H1 (cell line): ENCODE results near the gene PIF1. TPM values are rescaled to one million over a fixed set of nuclear protein-coding genes. Genes with fewer than 3 reads are reported as not detected.
A peak's percentile ranks its signal among the peaks of the same experiment; 100 is the strongest.

Experiments
- CTCF ChIA-PET: fragments of 300-600 bp; sonication (Branson Sonifier 250); formaldehyde crosslinking; loops from one replicate; lab custom pipeline; 2021; ENCODE audit not compliant: partially characterized antibody; lab: Charles Lee
- POLR2A ChIA-PET: fragments of 300-600 bp; sonication (Branson Sonifier 250); formaldehyde crosslinking; loops from one replicate; lab custom pipeline; 2021; ENCODE audit warnings: inconsistent platforms; ENCODE audit not compliant: partially characterized antibody; lab: Charles Lee
- DNase-seq, 2 experiments: peaks; one replicate each; pipeline versions ENCODE4 v3.0.0 to v3.0.0-alpha.2; 2010 to 2022; ENCODE audit warnings: low spot score in 2 of 2, low read depth in 1 of 2, mixed read lengths in 1 of 2
- FAIRE-seq: peaks from 2 replicates; lab custom pipeline; 2011; peaks lifted over from hg19 to GRCh38; lab: Jason Lieb, UNC
- H2AFZ ChIP-seq: 2 replicates; pipeline ENCODE4 v1.8.1; 2012; ENCODE audit warnings: low read length, inconsistent platforms
- H2AK5ac ChIP-seq: 2 replicates; pipeline ENCODE4 v1.6.1; 2013; ENCODE audit warnings: low read depth, low read length
- H2BK120ac ChIP-seq: replicated peaks from 2 replicates; pipeline ENCODE3; 2013; ENCODE audit warnings: low read depth, low read length, inconsistent platforms
- H2BK12ac ChIP-seq: 2 replicates; pipeline ENCODE4 v1.6.1; 2013; ENCODE audit warnings: low read depth, low read length
- H2BK15ac ChIP-seq: 2 replicates; pipeline ENCODE4 v1.6.1; 2013; ENCODE audit warnings: low read length
- H2BK20ac ChIP-seq: 2 replicates; pipeline ENCODE4 v1.6.1; 2013; ENCODE audit warnings: low read length
- H2BK5ac ChIP-seq: 2 replicates; pipeline ENCODE4 v1.6.1; 2013; ENCODE audit warnings: low read depth, low read length
- H3K14ac ChIP-seq: 2 replicates; pipeline ENCODE4 v1.6.1; 2013; ENCODE audit warnings: inconsistent platforms; ENCODE audit not compliant: insufficient read length
- H3K18ac ChIP-seq: 2 replicates; pipeline ENCODE4 v1.6.1; 2013; ENCODE audit warnings: low read length; ENCODE audit errors: extremely low read depth
- H3K23ac ChIP-seq: 2 replicates; pipeline ENCODE4 v1.6.1; 2013; ENCODE audit warnings: inconsistent platforms; ENCODE audit not compliant: insufficient read length
- H3K23me2 ChIP-seq: 2 replicates; pipeline ENCODE4 v1.6.1; 2013; ENCODE audit warnings: low read depth, low read length
- H3K27ac ChIP-seq: 2 replicates; pipeline ENCODE4 v1.6.1; 2011; ENCODE audit warnings: low read depth, low read length, inconsistent platforms
- H3K27me3 ChIP-seq, 4 experiments: replicated peaks in 1 of 4; 1 replicate in 1 of 4; 2 replicates in 3 of 4; pipeline versions ENCODE4 v1.6.1 to v1.8.1; 2011 to 2013; ENCODE audit warnings: low read length in 3 of 4, mild to moderate bottlenecking in 3 of 4, inconsistent platforms in 2 of 4, mixed read lengths in 2 of 4, moderate library complexity in 1 of 4; ENCODE audit not compliant: control insufficient read depth in 3 of 4, insufficient read depth in 3 of 4; ENCODE audit errors: extremely low read depth in 1 of 4
- H3K36me3 ChIP-seq, 4 experiments: 2 replicates each; pipeline versions ENCODE4 v1.6.1 to v1.8.1; 2011 to 2013; ENCODE audit warnings: mild to moderate bottlenecking in 4 of 4, low read length in 3 of 4, moderate library complexity in 2 of 4, control low read depth in 1 of 4, inconsistent platforms in 1 of 4; ENCODE audit not compliant: insufficient read depth in 4 of 4, control insufficient read depth in 2 of 4
- H3K4ac ChIP-seq: replicated peaks from 2 replicates; pipeline ENCODE3; 2013; ENCODE audit warnings: low read length, low read depth, mixed read lengths, inconsistent platforms; ENCODE audit not compliant: insufficient read length
- H3K4me1 ChIP-seq, 4 experiments: replicated peaks in 1 of 4; 1 replicate in 1 of 4; 2 replicates in 3 of 4; pipeline versions ENCODE4 v1.6.1 to v1.8.1; 2011 to 2013; ENCODE audit warnings: low read length in 3 of 4, inconsistent platforms in 2 of 4, mixed read lengths in 1 of 4; ENCODE audit not compliant: insufficient read depth in 4 of 4, control insufficient read depth in 3 of 4
- H3K4me2 ChIP-seq, 2 experiments: 2 replicates each; pipeline versions ENCODE4 v1.6.1 to v1.8.1; 2011 to 2013; ENCODE audit warnings: low read depth in 2 of 2, low read length in 2 of 2, control low read depth in 1 of 2, inconsistent platforms in 1 of 2, mild to moderate bottlenecking in 1 of 2; ENCODE audit not compliant: insufficient read depth in 1 of 2
- H3K4me3 ChIP-seq, 4 experiments: fragments of 200-600, 300-600 bp in 1 of 4; sonication (generic), shearing (Covaris generic), sonication (Bioruptor Twin) in 1 of 4; 2 replicates each; pipeline versions ENCODE4 v1.5.1 to v1.8.1; 2011 to 2016; ENCODE audit warnings: low read length in 4 of 4, low read depth in 3 of 4, control low read depth in 2 of 4, inconsistent platforms in 2 of 4, mild to moderate bottlenecking in 2 of 4, mixed read lengths in 1 of 4, moderate library complexity in 1 of 4; ENCODE audit not compliant: insufficient read depth in 2 of 4; ENCODE audit errors: extremely low read depth in 1 of 4
- H3K56ac ChIP-seq: replicated peaks from 2 replicates; pipeline ENCODE3; 2013; ENCODE audit warnings: low read depth, mild to moderate bottlenecking, mixed read lengths, low read length, inconsistent platforms; ENCODE audit not compliant: insufficient read length
- H3K79me1 ChIP-seq: 2 replicates; pipeline ENCODE4 v1.6.1; 2013; ENCODE audit warnings: low read depth, low read length, control low read depth
- H3K79me2 ChIP-seq, 2 experiments: 2 replicates each; pipeline versions ENCODE4 v1.6.1 to v1.8.1; 2012 to 2013; ENCODE audit warnings: low read length in 2 of 2, mild to moderate bottlenecking in 2 of 2, inconsistent platforms in 1 of 2; ENCODE audit not compliant: insufficient read depth in 2 of 2, control insufficient read depth in 1 of 2
- H3K9ac ChIP-seq, 4 experiments: replicated peaks in 1 of 4; 1 replicate in 1 of 4; 2 replicates in 3 of 4; pipeline versions ENCODE4 v1.6.1 to v1.8.1; 2011 to 2013; ENCODE audit warnings: low read depth in 3 of 4, low read length in 3 of 4, control low read depth in 2 of 4, mild to moderate bottlenecking in 2 of 4, moderate library complexity in 2 of 4, inconsistent platforms in 1 of 4; ENCODE audit errors: extremely low read depth in 1 of 4
- H3K9me3 ChIP-seq, 2 experiments: 2 replicates each; pipeline versions ENCODE4 v1.6.1 to v1.8.1; 2012 to 2013; ENCODE audit warnings: mild to moderate bottlenecking in 2 of 2, moderate library complexity in 2 of 2, control low read depth in 1 of 2, inconsistent platforms in 1 of 2, low read depth in 1 of 2, low read length in 1 of 2, mixed read lengths in 1 of 2; ENCODE audit not compliant: insufficient read depth in 2 of 2
- H4K20me1 ChIP-seq, 2 experiments: replicated peaks in 1 of 2; 2 replicates each; pipeline versions ENCODE3 to v1.8.1; 2011 to 2013; ENCODE audit warnings: inconsistent platforms in 2 of 2, low read length in 2 of 2, mild to moderate bottlenecking in 1 of 2; ENCODE audit not compliant: insufficient read depth in 2 of 2, control insufficient read depth in 1 of 2
- H4K5ac ChIP-seq: 2 replicates; pipeline ENCODE4 v1.6.1; 2013; ENCODE audit warnings: low read length, low read depth, mixed read lengths, inconsistent platforms; ENCODE audit not compliant: insufficient read length
- H4K8ac ChIP-seq: 2 replicates; pipeline ENCODE4 v1.8.0; 2013; ENCODE audit warnings: mild to moderate bottlenecking, moderate library complexity, low read length, inconsistent platforms; ENCODE audit not compliant: insufficient read depth; ENCODE audit errors: extremely low read depth
- H4K91ac ChIP-seq: replicated peaks from 2 replicates; pipeline ENCODE3; 2013; ENCODE audit warnings: low read length, mixed read lengths, inconsistent platforms; ENCODE audit not compliant: insufficient read length
- EP300 ChIP-seq, 2 experiments: IDR thresholded peaks; 1 replicate in 1 of 2; 2 replicates in 1 of 2; pipeline ENCODE4 v1.6.1; 2011 to 2012; ENCODE audit warnings: low read depth in 2 of 2, low read length in 2 of 2, mild to moderate bottlenecking in 2 of 2, borderline replicate concordance in 1 of 2, inconsistent platforms in 1 of 2, moderate library complexity in 1 of 2
- TAF7 ChIP-seq: optimal IDR thresholded peaks from 2 replicates; pipeline ENCODE3; 2011; ENCODE audit warnings: low read depth, mild to moderate bottlenecking, inconsistent platforms, low read length, moderate library complexity, borderline replicate concordance
- WGBS, 2 experiments: shearing (Covaris generic) in 1 of 2; methylation state at CpG; one replicate each; pipeline versions ENCODE4 v1.1.6 to v1.1.7; 2013 to 2015; ENCODE audit warnings: low lambda C conversion rate in 2 of 2, mixed read lengths in 2 of 2, inconsistent platforms in 1 of 2, low coverage in 1 of 2, missing lambda C conversion rate in 1 of 2; ENCODE audit not compliant: insufficient replicate concordance in 2 of 2, insufficient coverage in 1 of 2, insufficient read length in 1 of 2; ENCODE audit errors: extremely low coverage in 1 of 2, missing lambda C conversion rate in 1 of 2; 5-methylcytosine and 5-hydroxymethylcytosine counted together
- polyA plus RNA-seq, 7 experiments: library from polyadenylated mRNA; depleted of rRNA in 3 of 7; stranded (reverse) in 5 of 7; unstranded in 2 of 7; fragments of >200 nt in 5 of 7; fragments of 200-250 nt in 2 of 7; gene quantifications; 1 replicate in 5 of 7; 2 replicates in 1 of 7; 4 replicates in 1 of 7; pipeline versions ENCODE4 v1.2.1 to v1.2.3, GENCODE V29; 2011 to 2013; ENCODE audit warnings: missing spikeins in 2 of 7, mixed read lengths in 2 of 7
- total RNA-seq: library from RNA; stranded (reverse); fragmentation: NEBNext Ultra II Directional; extraction: Animal tissue kit (Norgen Biotek cat#: 25700); gene quantifications from 2 replicates; pipeline ENCODE4 v1.2.1, GENCODE V29; 2021

PIF1 gene
- total and polyA plus RNA-seq, 2 of the 8 experiments (the other 6 are each of a cell fraction or from before 2014, with no cell fraction given), result 73.3 to 138 TPM

DNA sequence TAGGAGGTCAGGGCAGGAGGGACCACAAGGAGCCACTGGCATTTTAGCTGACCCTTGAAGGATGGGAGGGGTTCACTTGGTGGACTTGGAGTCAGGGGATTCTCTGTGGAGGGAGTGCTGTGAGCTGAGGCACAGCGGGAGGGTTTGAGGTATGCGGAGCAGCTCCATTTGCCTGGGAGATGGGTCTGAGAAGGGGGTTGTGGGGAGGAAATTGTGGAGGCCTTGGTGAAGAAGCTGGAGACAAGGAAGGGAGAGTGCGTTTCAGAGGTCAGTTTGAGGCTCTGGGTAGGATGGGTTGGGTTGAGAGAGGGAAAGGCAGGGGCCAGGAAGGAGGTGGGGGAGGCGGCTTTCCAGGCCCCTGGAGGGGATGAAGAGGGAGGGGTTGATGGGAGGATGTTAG, 36.5 kb upstream of the PIF1 start:
- Histone ChIP-seq H3K9ac (no peak overlapping the region; a peak in 1 of 7 replicates), H4K5ac (no peak overlapping the region), H2BK15ac (no peak overlapping the region), H3K4ac (peak overlapping the region; percentile 10), H3K23me2 (no peaks in the 10 kb centered on the region), H3K9me3 (no peaks in the 10 kb centered on the region), H3K4me1 (peaks cover 5 to 30% (median 19%) of the 10 kb centered on the region in 4 experiments), H4K8ac (no peak overlapping the region), H3K27ac (0 out of 2 replicates have a peak overlapping the region, but pooled peaks have one; percentile 21), H3K36me3 (peaks cover 9 to 18% (median 16%) of the 10 kb centered on the region in 4 experiments; a peak in 6 of 8 replicates), H3K56ac (no peak overlapping the region), H2BK20ac (no peak overlapping the region; the same call in 1 of the 2 replicates), H3K23ac (no peak overlapping the region), H2BK120ac (no peak overlapping the region), H3K27me3 (no peaks in the 10 kb centered on the region), H3K14ac (no peak overlapping the region), H3K79me1 (peaks cover 21% of the 10 kb centered on the region), H2BK12ac (no peak overlapping the region), H3K4me3 (no peak overlapping the region; a peak in 1 of 8 replicates), H3K18ac (peak overlapping the region; percentile 22; the same call in 1 of the 2 replicates), H4K91ac (no peak overlapping the region), H3K4me2 (peak overlapping the region in 1 of 2 experiments; percentile 36; a peak in 3 of 4 replicates), H2BK5ac (peak overlapping the region; percentile 79), H4K20me1 (peaks cover 0 to 12% of the 10 kb centered on the region in 2 experiments), H2AK5ac (no peak overlapping the region), H3K79me2 (peaks cover 0 to 19% of the 10 kb centered on the region in 2 experiments; a peak in 2 of 4 replicates), H2AFZ (no peak overlapping the region)
- FAIRE-seq, result peak; percentile 42
- WGBS, 2 experiments, result 59% methylated on average over 4 of the region's 4 CpGs; no CpG with 5 or more reads in 1 of the 2 experiments
- TF ChIP-seq TAF7 (no peak), EP300 (IDR thresholded peaks at IDR 0.05; ENCODE audit: borderline replicate concordance in 1 of 2, low read depth in 2 of 2, low read length in 2 of 2) (no peak)
- CTCF ChIA-PET, result interaction anchor here (0.6 to 2.9 kb wide), 9 partner anchors 9 to 87 kb away, joined by 3 to 10 read pairs (median 3); no protein-coding TSS in a partner anchor
- DNase-seq, result no peak
- POLR2A ChIA-PET, result interaction anchor here (0.7 to 1.7 kb wide), 14 partner anchors 11 to 162 kb away, joined by 3 to 10 read pairs (median 4); partner anchors contain the start of gene PIF1
